PFSK-1 (cell line): ENCODE results near the gene LRRC8D.

Experiments used
- FOXP2 ChIP-seq: optimal IDR thresholded peaks from 2 replicates; pipeline ENCODE3; 2011; ENCODE audit warnings: borderline replicate concordance, control low read depth, inconsistent platforms; ENCODE audit not compliant: insufficient read depth; ENCODE audit errors: extremely low read length, extremely low read depth
- POLR2AphosphoS5 ChIP-seq: IDR thresholded peaks from 2 replicates; pipeline ENCODE4 v1.6.1; 2012; ENCODE audit warnings: low read depth, mild to moderate bottlenecking, control low read depth, low read length, moderate library complexity
- REST ChIP-seq, 2 experiments: IDR thresholded peaks; 2 replicates each; pipeline versions ENCODE4 v1.6.1 to v1.8.0; 2011 to 2012; ENCODE audit warnings: low read depth in 2 of 2, low read length in 2 of 2, control low read depth in 1 of 2, inconsistent platforms in 1 of 2, mild to moderate bottlenecking in 1 of 2, moderate library complexity in 1 of 2; ENCODE audit not compliant: insufficient read depth in 1 of 2
- SIN3A ChIP-seq: IDR thresholded peaks from 2 replicates; pipeline ENCODE4 v1.6.1; 2012; ENCODE audit warnings: mild to moderate bottlenecking, low read length, moderate library complexity, borderline replicate concordance; ENCODE audit not compliant: insufficient read depth
- TAF1 ChIP-seq: IDR thresholded peaks from 2 replicates; pipeline ENCODE4 v1.6.1; 2012; ENCODE audit warnings: low read length, control low read depth, borderline replicate concordance; ENCODE audit not compliant: insufficient read depth

The LRRC8D gene

DNA sequence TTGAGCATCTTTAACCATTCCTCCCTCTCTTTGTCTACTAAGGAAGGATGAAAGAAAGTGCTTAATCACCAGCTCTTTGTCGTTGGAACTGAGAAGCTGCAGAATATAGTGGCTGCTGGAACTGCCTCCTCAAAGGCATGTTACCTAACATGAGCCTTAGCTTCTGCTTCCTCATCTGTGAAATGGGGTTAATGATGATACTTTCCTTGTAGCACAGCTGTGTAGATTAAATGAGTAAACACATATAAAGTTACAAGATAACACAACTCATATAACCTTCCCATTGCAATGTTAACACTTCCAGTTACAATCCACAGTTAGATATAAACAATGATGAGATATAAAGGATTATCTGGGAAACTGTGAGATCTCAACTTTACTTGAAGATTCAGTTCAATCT is 125.7 kb downstream of the LRRC8D start:
- no peak for TF ChIP-seq TAF1
- no peak for TF ChIP-seq SIN3A
- TF ChIP-seq REST (IDR thresholded peaks at IDR 0.05; ENCODE audit: insufficient read depth in 1 of 2, low read depth in 2 of 2, low read length in 2 of 2), result no peak
- TF ChIP-seq POLR2AphosphoS5, result no peak

DNA sequence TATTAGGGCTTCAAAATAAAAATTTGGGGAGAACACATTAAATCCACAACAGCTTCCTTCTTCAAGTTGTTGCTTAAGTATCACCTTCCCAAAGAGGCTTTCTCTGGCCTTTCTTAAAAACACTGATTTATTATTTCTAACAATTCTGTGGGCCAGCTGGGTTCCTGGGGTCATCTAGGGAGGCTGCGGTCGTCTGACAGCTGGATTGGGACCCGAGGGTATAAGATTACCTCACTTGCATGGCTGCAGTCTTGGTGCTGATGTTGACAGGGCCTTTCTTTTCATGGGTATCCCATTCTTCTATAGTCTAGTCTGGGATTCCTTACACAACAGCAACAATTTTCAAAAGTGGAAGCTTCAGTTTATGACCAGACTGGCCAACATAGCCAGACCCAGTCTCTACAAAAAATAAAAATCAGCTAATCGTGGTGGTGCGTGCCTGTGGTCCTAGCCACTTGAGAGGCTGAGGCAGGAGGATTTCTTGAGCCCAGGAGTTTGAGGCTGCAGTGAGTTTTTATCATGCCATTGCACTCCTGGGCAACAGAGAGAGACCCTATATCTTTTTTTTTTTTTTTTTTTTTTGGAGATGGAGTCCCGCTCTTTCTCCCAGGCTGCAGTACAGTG is 128.0 kb downstream of the LRRC8D start:
- TF ChIP-seq TAF1 (no peak), REST (IDR thresholded peaks at IDR 0.05; ENCODE audit: insufficient read depth in 1 of 2, low read depth in 2 of 2, low read length in 2 of 2) (no peak), SIN3A (no peak), FOXP2 (no peak), POLR2AphosphoS5 (no peak)

- TF ChIP-seq FOXP2, result no peak
- TF ChIP-seq POLR2AphosphoS5, result no peak
- no peak for TF ChIP-seq REST (IDR thresholded peaks at IDR 0.05; ENCODE audit: insufficient read depth in 1 of 2, low read depth in 2 of 2, low read length in 2 of 2)
- no peak for TF ChIP-seq SIN3A
- TF ChIP-seq TAF1, result no peak
These were observed 129.3 kb downstream of the LRRC8D start for GRCh38 chr1:89949991-89950624.

GRCh38 chr1:89950703-89951102 is 129.9 kb downstream of the LRRC8D start:
- TF ChIP-seq REST (IDR thresholded peaks at IDR 0.05; ENCODE audit: insufficient read depth in 1 of 2, low read depth in 2 of 2, low read length in 2 of 2), result no peak
- no peak for TF ChIP-seq FOXP2
- TF ChIP-seq POLR2AphosphoS5, result no peak
- TF ChIP-seq SIN3A, result no peak
- TF ChIP-seq TAF1, result no peak
